H9 (cell line): ENCODE results near the gene CXCL10. TPM values are rescaled to one million over a fixed set of nuclear protein-coding genes. Genes with fewer than 3 reads are reported as not detected.
"Not testable (repeated sequence)": the region's sequence is repeated elsewhere in the genome, so short reads cannot be mapped to it uniquely, and the experiment has no call there.

Experiments
- DNase-seq: peaks from one replicate; pipeline ENCODE4 v3.0.0-alpha.2; 2017
- H2AFZ ChIP-seq: one replicate; pipeline ENCODE4 v1.6.1; 2013; ENCODE audit warnings: mild to moderate bottlenecking, low read length, control low read depth, moderate library complexity
- H2AK5ac ChIP-seq: 2 replicates; pipeline ENCODE4 v1.6.1; 2013; ENCODE audit warnings: low read length, control low read depth, mixed read lengths; ENCODE audit not compliant: insufficient read length
- H2BK120ac ChIP-seq: one replicate; pipeline ENCODE4 v1.6.1; 2013; ENCODE audit warnings: low read depth, mild to moderate bottlenecking, low read length, control low read depth, inconsistent platforms; ENCODE audit not compliant: poor library complexity, severe bottlenecking
- H2BK12ac ChIP-seq: 2 replicates; pipeline ENCODE4 v1.6.1; 2013; ENCODE audit warnings: low read length, control low read depth, mixed read lengths, low read depth; ENCODE audit not compliant: insufficient read length
- H2BK15ac ChIP-seq: 2 replicates; pipeline ENCODE4 v1.6.1; 2013; ENCODE audit warnings: low read depth, low read length, control low read depth
- H2BK20ac ChIP-seq: one replicate; pipeline ENCODE4 v1.6.1; 2013; ENCODE audit warnings: low read depth, mild to moderate bottlenecking, low read length, control low read depth, inconsistent platforms; ENCODE audit not compliant: poor library complexity, severe bottlenecking
- H2BK5ac ChIP-seq: 2 replicates; pipeline ENCODE4 v1.6.1; 2013; ENCODE audit warnings: low read length, control low read depth, mixed read lengths; ENCODE audit not compliant: insufficient read length
- H3K14ac ChIP-seq: 2 replicates; pipeline ENCODE4 v1.6.1; 2013; ENCODE audit warnings: low read length, control low read depth; ENCODE audit not compliant: insufficient read depth
- H3K18ac ChIP-seq: 2 replicates; pipeline ENCODE4 v1.6.1; 2013; ENCODE audit warnings: low read depth, mild to moderate bottlenecking, mixed read lengths, low read length, control low read depth; ENCODE audit not compliant: insufficient read length
- H3K23ac ChIP-seq: 2 replicates; pipeline ENCODE4 v1.6.1; 2013; ENCODE audit warnings: low read length, control low read depth, mixed read lengths, low read depth; ENCODE audit not compliant: insufficient read length
- H3K23me2 ChIP-seq: 2 replicates; pipeline ENCODE4 v1.6.1; 2013; ENCODE audit warnings: low read depth, mild to moderate bottlenecking, mixed read lengths, low read length, control low read depth; ENCODE audit not compliant: insufficient read length, poor library complexity, severe bottlenecking
- H3K27ac ChIP-seq: 2 replicates; pipeline ENCODE4 v1.5.1; 2013; ENCODE audit warnings: low read length, control low read depth, mixed read lengths, low read depth; ENCODE audit not compliant: insufficient read length
- H3K27me3 ChIP-seq: 2 replicates; pipeline ENCODE4 v1.6.1; 2013; ENCODE audit warnings: low read length, control low read depth, inconsistent platforms; ENCODE audit not compliant: insufficient read depth
- H3K4ac ChIP-seq: 2 replicates; pipeline ENCODE4 v1.6.1; 2013; ENCODE audit warnings: low read depth, mild to moderate bottlenecking, control low read depth, inconsistent platforms, low read length, moderate library complexity
- H3K4me1 ChIP-seq: 2 replicates; pipeline ENCODE4 v1.6.1; 2013; ENCODE audit warnings: low read length, control low read depth, inconsistent platforms; ENCODE audit not compliant: insufficient read depth
- H3K4me2 ChIP-seq: 2 replicates; pipeline ENCODE4 v1.6.1; 2013; ENCODE audit warnings: low read length, control low read depth, mixed read lengths; ENCODE audit not compliant: insufficient read length, insufficient read depth
- H3K56ac ChIP-seq: 2 replicates; pipeline ENCODE4 v1.6.1; 2013; ENCODE audit warnings: low read depth, mild to moderate bottlenecking, mixed read lengths, low read length, control low read depth; ENCODE audit not compliant: insufficient read length
- H3K79me1 ChIP-seq: 2 replicates; pipeline ENCODE4 v1.6.1; 2013; ENCODE audit warnings: low read depth, mild to moderate bottlenecking, moderate library complexity, low read length, control low read depth, inconsistent platforms; ENCODE audit not compliant: insufficient read depth, poor library complexity, severe bottlenecking
- H3K79me2 ChIP-seq: 2 replicates; pipeline ENCODE4 v1.6.1; 2013; ENCODE audit warnings: low read length, control low read depth, inconsistent platforms; ENCODE audit not compliant: insufficient read depth
- H3K9ac ChIP-seq: 2 replicates; pipeline ENCODE4 v1.6.1; 2013; ENCODE audit warnings: low read length, control low read depth, mixed read lengths; ENCODE audit not compliant: insufficient read length; ENCODE audit errors: extremely low read depth
- H3K9me3 ChIP-seq: one replicate; pipeline ENCODE4 v1.6.1; 2013; ENCODE audit warnings: low read depth, low read length, inconsistent platforms; ENCODE audit not compliant: control insufficient read depth
- H3T11ph ChIP-seq: one replicate; pipeline ENCODE4 v1.6.1; 2013; ENCODE audit warnings: mild to moderate bottlenecking, low read length, control low read depth, inconsistent platforms
- H4K20me1 ChIP-seq: one replicate; pipeline ENCODE4 v1.6.1; 2013; ENCODE audit not compliant: control insufficient read depth, insufficient read length, insufficient read depth
- H4K5ac ChIP-seq: 2 replicates; pipeline ENCODE4 v1.6.1; 2013; ENCODE audit warnings: low read depth, mild to moderate bottlenecking, mixed read lengths, low read length, control low read depth; ENCODE audit not compliant: insufficient read length
- H4K8ac ChIP-seq: replicated peaks from 2 replicates; pipeline ENCODE4 v1.6.1; 2013; ENCODE audit warnings: low read length, control low read depth, mixed read lengths, low read depth; ENCODE audit not compliant: insufficient read length
- H4K91ac ChIP-seq: 2 replicates; pipeline ENCODE4 v1.6.1; 2013; ENCODE audit warnings: low read depth, mild to moderate bottlenecking, moderate library complexity, mixed read lengths, low read length, control low read depth; ENCODE audit not compliant: insufficient read length
- H3K27ac Mint-ChIP-seq, 3 experiments: 2 replicates in 2 of 3; 3 replicates in 1 of 3; pipeline ENCODE4 v1.8.0; 2020 to 2021; ENCODE audit warnings: mixed read lengths in 3 of 3, mild to moderate bottlenecking in 1 of 3, moderate library complexity in 1 of 3
- H3K27me3 Mint-ChIP-seq: 2 replicates; pipeline ENCODE4 v1.8.0; 2021; ENCODE audit warnings: low read depth, mild to moderate bottlenecking, moderate library complexity, mixed read lengths
- H3K36me3 Mint-ChIP-seq, 3 experiments: 2 replicates in 2 of 3; 3 replicates in 1 of 3; pipeline ENCODE4 v1.8.0; 2020 to 2021; ENCODE audit warnings: low read depth in 3 of 3, mixed read lengths in 3 of 3; ENCODE audit not compliant: insufficient read depth in 1 of 3
- H3K4me1 Mint-ChIP-seq, 2 experiments: 2 replicates each; pipeline ENCODE4 v1.8.0; 2020; ENCODE audit warnings: mixed read lengths in 2 of 2
- H3K4me3 Mint-ChIP-seq, 2 experiments: 2 replicates in 1 of 2; 3 replicates in 1 of 2; pipeline ENCODE4 v1.8.0; 2020 to 2021; ENCODE audit warnings: mild to moderate bottlenecking in 2 of 2, mixed read lengths in 2 of 2, moderate library complexity in 1 of 2
- H3K9me3 Mint-ChIP-seq, 2 experiments: 2 replicates in 1 of 2; 3 replicates in 1 of 2; pipeline ENCODE4 v1.8.0; 2020; ENCODE audit warnings: mild to moderate bottlenecking in 2 of 2, mixed read lengths in 2 of 2, moderate library complexity in 1 of 2
- WGBS: extraction: QIAGEN DNeasy Blood & Tissue Kit; methylation state at CpG from one replicate; pipeline ENCODE4 v1.1.7; 2013; ENCODE audit warnings: missing lambda C conversion rate, low lambda C conversion rate, mixed read lengths; ENCODE audit not compliant: insufficient read length; ENCODE audit errors: extremely low coverage; 5-methylcytosine and 5-hydroxymethylcytosine counted together
- total RNA-seq: library from RNA; stranded (reverse); gene quantifications from 2 replicates; pipeline ENCODE4 v1.2.1, GENCODE V29; 2021

The CXCL10 gene
- total RNA-seq, 1 experiment from 2014 or later = not detected

DNA sequence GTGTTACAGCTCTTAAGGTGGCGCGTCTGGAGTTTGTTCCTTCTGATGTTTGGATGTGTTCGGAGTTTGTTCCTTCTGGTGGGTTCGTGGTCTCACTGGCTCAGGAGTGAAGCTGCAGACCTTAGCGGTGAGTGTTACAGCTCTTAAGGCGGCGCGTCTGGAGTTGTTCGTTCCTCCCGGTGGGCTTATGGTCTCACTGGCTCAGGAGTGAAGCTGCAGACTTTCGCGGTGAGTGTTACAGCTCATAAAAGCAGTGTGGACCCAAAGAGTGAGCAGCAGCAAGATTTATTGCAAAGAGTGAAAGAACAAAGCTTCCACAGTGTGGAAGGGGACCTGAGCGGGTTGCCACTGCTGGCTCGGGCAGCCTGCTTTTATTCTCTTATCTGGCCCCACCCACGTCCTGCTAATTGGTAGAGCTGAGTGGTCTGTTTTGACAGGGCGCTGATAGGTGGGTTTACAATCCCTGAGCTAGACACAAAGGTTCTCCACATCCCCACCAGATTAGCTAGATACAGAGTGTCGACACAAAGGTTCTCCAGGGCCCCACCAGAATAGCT lies 26.6 kb upstream of the CXCL10 start:
- not testable (repeated sequence) for H4K91ac ChIP-seq, DNase-seq, H4K8ac ChIP-seq, H2AK5ac ChIP-seq, H4K20me1 ChIP-seq, H3K4ac ChIP-seq, H3K23ac ChIP-seq, H3K36me3 Mint-ChIP-seq, H3K79me1 ChIP-seq, H3K56ac ChIP-seq, H3K4me1 ChIP-seq, H3K9ac ChIP-seq, H3K79me2 ChIP-seq, H3K9me3 Mint-ChIP-seq, H3K9me3 ChIP-seq, H3K14ac ChIP-seq, H3K27ac Mint-ChIP-seq, H2BK12ac ChIP-seq, H2BK15ac ChIP-seq, H2BK120ac ChIP-seq, H3K4me2 ChIP-seq, H3K18ac ChIP-seq, H3K23me2 ChIP-seq, H3T11ph ChIP-seq, H2BK5ac ChIP-seq, H2AFZ ChIP-seq, H3K27me3 Mint-ChIP-seq, H3K4me3 Mint-ChIP-seq, H3K27ac ChIP-seq, H2BK20ac ChIP-seq, H3K27me3 ChIP-seq, H4K5ac ChIP-seq
- no CpG with 5 or more reads among the region's 17 CpGs for WGBS
- peaks cover 19 to 27% of the 10 kb centered on the region in 2 experiments for H3K4me1 Mint-ChIP-seq

DNA sequence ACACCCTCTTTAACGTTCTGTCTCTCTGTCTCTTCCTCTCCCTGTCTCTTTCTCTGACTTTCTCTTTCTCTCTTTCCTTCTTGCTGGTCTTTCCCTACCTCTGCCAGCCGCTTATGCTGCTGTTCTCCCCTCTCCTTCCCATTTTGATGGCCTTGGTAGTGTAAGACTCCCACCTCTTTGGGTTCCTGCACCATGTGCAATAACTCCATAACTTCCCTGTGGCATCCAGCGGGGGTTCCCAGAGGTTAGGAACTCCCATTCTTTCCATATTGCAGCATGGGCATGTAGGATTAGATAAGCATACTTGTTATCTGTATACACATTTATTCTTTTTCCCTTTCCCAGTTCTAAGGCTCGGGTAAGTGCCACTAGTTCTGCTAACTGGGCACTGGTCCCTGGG lies 21.4 kb upstream of the CXCL10 start:
- H3K9ac ChIP-seq, H3K4me3 Mint-ChIP-seq, H2BK120ac ChIP-seq, H3K27ac Mint-ChIP-seq, H4K8ac ChIP-seq, H3K27me3 ChIP-seq, H3K36me3 Mint-ChIP-seq, H3K56ac ChIP-seq, H3K23ac ChIP-seq, H3K79me2 ChIP-seq, H4K91ac ChIP-seq, DNase-seq, H2BK15ac ChIP-seq, H3K4ac ChIP-seq, H3K27ac ChIP-seq, H2AK5ac ChIP-seq, H3K9me3 ChIP-seq, H2AFZ ChIP-seq, H3K18ac ChIP-seq, H3K27me3 Mint-ChIP-seq, H3K4me1 ChIP-seq, H3T11ph ChIP-seq, H3K14ac ChIP-seq, H3K23me2 ChIP-seq, H3K4me2 ChIP-seq, H3K79me1 ChIP-seq, H3K9me3 Mint-ChIP-seq, H4K5ac ChIP-seq, H2BK20ac ChIP-seq, H4K20me1 ChIP-seq, H2BK5ac ChIP-seq, H2BK12ac ChIP-seq: not testable (repeated sequence)
- H3K4me1 Mint-ChIP-seq = peaks cover 10 to 20% of the 10 kb centered on the region in 2 experiments
- no CpG with 5 or more reads among the region's 4 CpGs for WGBS
